Osteocyte (in vitro differentiated cells): ENCODE results near the gene GRM7. TPM values are rescaled to one million over a fixed set of nuclear protein-coding genes. Genes with fewer than 3 reads are reported as not detected.

Experiments
- DNase-seq: peaks from one replicate; pipeline ENCODE4 v3.0.0; 2021; ENCODE audit warnings: mixed read lengths; ENCODE audit not compliant: unreplicated experiment; ENCODE audit errors: extremely low spot score
- H3K27ac Mint-ChIP-seq: one replicate; pipeline ENCODE4 v1.8.0; 2021; ENCODE audit warnings: mild to moderate bottlenecking, mixed read lengths; ENCODE audit not compliant: unreplicated experiment
- H3K27me3 Mint-ChIP-seq: one replicate; pipeline ENCODE4 v1.8.0; 2021; ENCODE audit warnings: mixed read lengths; ENCODE audit not compliant: unreplicated experiment
- H3K36me3 Mint-ChIP-seq: one replicate; pipeline ENCODE4 v1.8.0; 2021; ENCODE audit warnings: mixed read lengths; ENCODE audit not compliant: unreplicated experiment
- H3K4me1 Mint-ChIP-seq: one replicate; pipeline ENCODE4 v1.8.0; 2021; ENCODE audit warnings: mixed read lengths; ENCODE audit not compliant: unreplicated experiment
- H3K4me3 Mint-ChIP-seq: one replicate; pipeline ENCODE4 v1.8.0; 2021; ENCODE audit warnings: mild to moderate bottlenecking, moderate library complexity, mixed read lengths; ENCODE audit not compliant: unreplicated experiment
- H3K9me3 Mint-ChIP-seq: one replicate; pipeline ENCODE4 v1.8.0; 2021; ENCODE audit warnings: mixed read lengths; ENCODE audit not compliant: unreplicated experiment
- total RNA-seq: library from RNA; stranded (reverse); gene quantifications from 2 replicates; pipeline ENCODE4 v1.2.1, GENCODE V29; 2021
- TF ChIP-seq, protein P1 (sequence below): fragments of 200-600 bp; sonication (generic); IDR thresholded peaks from 2 replicates; pipeline ENCODE4 v1.5.0; 2021; ENCODE audit warnings: antibody characterized with exemption, mild to moderate bottlenecking, moderate library complexity

GRM7 gene
- total RNA-seq, 1 donor from 2014 or later = not detected

DNA sequence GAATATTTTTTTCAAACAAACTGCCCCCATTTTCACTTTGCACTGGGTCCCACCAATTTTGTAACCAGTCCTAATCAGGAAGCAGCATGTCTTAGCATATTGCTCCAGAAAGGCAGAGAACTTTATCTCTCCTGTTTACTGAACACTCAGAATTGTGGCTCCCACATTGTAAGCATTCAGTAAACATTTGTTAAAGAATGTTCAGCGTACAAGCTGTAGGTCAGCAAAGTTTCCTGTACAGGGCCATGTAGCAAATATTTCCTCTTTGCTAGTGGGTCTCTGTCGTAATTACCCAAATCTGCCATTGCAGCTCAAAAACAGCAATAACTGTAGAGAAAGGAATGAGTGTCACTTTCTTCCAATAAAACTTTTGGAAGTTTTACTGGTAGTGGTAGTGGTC, 393.3 kb downstream of the GRM7 start:
- Mint-ChIP-seq H3K27me3 (no peaks in the 10 kb centered on the region), H3K27ac (no peak overlapping the region), H3K36me3 (no peaks in the 10 kb centered on the region), H3K4me1 (no peaks in the 10 kb centered on the region), H3K4me3 (no peak overlapping the region), H3K9me3 (peaks cover 20% of the 10 kb centered on the region)
- TF ChIP-seq, protein P1, sequence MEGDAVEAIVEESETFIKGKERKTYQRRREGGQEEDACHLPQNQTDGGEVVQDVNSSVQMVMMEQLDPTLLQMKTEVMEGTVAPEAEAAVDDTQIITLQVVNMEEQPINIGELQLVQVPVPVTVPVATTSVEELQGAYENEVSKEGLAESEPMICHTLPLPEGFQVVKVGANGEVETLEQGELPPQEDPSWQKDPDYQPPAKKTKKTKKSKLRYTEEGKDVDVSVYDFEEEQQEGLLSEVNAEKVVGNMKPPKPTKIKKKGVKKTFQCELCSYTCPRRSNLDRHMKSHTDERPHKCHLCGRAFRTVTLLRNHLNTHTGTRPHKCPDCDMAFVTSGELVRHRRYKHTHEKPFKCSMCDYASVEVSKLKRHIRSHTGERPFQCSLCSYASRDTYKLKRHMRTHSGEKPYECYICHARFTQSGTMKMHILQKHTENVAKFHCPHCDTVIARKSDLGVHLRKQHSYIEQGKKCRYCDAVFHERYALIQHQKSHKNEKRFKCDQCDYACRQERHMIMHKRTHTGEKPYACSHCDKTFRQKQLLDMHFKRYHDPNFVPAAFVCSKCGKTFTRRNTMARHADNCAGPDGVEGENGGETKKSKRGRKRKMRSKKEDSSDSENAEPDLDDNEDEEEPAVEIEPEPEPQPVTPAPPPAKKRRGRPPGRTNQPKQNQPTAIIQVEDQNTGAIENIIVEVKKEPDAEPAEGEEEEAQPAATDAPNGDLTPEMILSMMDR = no peak
- DNase-seq = no peak

DNA sequence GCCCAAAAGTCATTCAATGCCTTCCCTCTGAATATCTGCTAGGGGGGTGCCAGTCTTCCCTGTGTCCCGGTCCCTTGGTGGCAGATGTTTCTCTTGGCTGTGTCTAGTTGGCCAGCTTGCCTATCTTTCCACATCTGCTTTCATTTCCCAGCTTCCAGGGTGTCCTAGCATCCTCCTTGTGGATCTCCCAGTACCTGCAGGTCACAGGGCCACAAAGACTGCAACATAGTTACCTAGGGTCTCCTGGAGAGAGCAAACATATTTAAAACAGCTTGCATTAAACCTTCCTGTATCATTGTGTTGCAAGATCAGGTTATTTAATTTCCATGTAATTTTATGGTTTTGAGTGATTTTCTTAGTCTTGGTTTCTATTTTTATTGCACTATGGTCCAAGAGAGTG, 400.1 kb downstream of the GRM7 start:
- TF ChIP-seq, protein P1 = no peak
- no peaks in the 10 kb centered on the region for H3K27me3 Mint-ChIP-seq
- no peaks in the 10 kb centered on the region for H3K4me1 Mint-ChIP-seq
- no peak for DNase-seq
- no peak overlapping the region for H3K27ac Mint-ChIP-seq
- no peak overlapping the region for H3K4me3 Mint-ChIP-seq
- no peaks in the 10 kb centered on the region for H3K36me3 Mint-ChIP-seq
- peaks cover 26% of the 10 kb centered on the region for H3K9me3 Mint-ChIP-seq

DNA sequence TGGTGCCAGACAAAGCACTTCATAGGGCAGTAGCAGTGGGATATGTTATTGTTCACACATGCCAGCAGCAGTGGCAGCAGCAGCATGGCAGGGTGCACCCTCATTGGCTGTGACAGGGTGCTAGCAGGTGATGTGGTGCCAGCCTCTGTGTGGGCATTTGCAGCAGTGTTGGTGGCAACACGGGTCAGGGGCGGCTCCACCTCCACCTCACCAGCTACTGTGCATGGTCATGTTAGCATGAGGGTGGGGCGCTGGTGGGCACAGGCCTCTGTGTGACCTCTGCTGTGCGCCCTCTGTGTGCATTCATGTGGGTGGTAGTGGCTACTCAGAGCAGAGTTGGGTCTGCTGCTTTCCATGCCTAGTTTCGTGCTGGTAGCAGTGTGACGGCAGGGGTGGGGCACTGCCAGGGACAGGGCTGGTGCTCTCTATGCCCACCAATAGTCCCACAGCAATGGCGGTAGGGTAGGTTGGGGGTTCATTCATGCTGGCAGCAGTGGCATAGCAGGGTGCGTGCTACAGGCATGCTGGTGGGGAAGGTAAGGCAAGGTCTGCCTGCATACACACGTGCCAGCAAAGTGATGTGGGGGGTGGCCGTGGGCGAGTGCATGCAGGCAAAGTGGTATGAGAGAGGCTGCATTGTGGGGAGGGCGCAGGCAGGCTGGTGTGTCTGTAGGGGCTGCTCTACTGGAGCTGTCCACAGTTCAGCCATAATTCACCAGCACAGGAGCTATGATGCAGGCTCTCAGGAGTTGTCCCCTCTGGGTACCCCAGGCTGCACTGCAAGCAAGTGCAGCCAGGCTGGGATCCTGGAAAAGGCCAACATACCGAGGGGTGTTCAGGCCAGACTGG, 402.7 kb downstream of the GRM7 start:
- H3K4me1 Mint-ChIP-seq = no peaks in the 10 kb centered on the region
- DNase-seq = no peak
- H3K9me3 Mint-ChIP-seq = peaks cover 21% of the 10 kb centered on the region
- H3K27me3 Mint-ChIP-seq = no peaks in the 10 kb centered on the region
- no peaks in the 10 kb centered on the region for H3K36me3 Mint-ChIP-seq
- no peak overlapping the region for H3K27ac Mint-ChIP-seq
- TF ChIP-seq, protein P1 = no peak
- H3K4me3 Mint-ChIP-seq = no peak overlapping the region

DNA sequence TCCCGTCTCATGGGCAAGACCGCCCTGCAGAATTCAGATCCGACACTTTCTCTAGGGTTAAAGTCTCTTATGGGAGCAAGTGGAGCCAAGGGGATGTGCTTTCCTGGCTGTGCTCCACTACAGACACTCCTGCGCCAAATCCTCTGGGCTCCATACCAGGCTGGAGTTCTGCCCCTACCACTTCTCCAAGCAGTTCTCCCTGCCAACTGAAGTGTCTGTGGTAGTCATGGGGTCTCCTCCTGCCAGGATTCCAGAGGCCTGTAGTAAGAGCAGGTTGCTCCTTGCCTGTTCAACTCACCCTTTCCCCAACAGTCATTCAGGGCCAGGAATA, 403.2 kb downstream of the GRM7 start:
- Mint-ChIP-seq H3K36me3 (no peaks in the 10 kb centered on the region), H3K27ac (no peak overlapping the region), H3K27me3 (no peaks in the 10 kb centered on the region), H3K9me3 (peaks cover 21% of the 10 kb centered on the region), H3K4me1 (no peaks in the 10 kb centered on the region), H3K4me3 (no peak overlapping the region)
- TF ChIP-seq, protein P1 = no peak
- DNase-seq = no peak

DNA sequence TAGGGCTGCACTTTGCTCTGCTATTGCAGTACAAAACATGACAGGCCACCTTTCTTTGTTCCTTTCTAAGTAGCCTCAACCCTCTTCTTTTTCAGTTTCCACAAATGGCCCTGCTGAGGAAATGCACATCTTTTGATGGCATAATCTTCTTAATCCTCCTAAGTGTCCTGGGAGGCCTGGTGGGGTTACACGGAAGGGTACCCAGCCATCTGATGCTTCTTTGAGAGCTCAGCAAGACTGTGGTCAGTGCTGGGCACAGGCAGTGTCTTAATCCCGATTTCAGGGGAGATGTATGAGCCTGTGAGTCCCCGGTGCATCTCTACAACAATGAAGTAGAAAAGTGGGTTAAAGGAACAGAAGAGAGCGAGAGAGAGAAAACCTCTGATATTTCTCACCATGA, 404.8 kb downstream of the GRM7 start:
- Mint-ChIP-seq H3K4me1 (no peaks in the 10 kb centered on the region), H3K4me3 (no peak overlapping the region)
- TF ChIP-seq, protein P1 = no peak

More for the DNA sequence above, 404.8 kb downstream of the GRM7 start:
- H3K9me3 Mint-ChIP-seq = peaks cover 18% of the 10 kb centered on the region
- H3K27ac Mint-ChIP-seq = no peak overlapping the region
- H3K36me3 Mint-ChIP-seq = no peaks in the 10 kb centered on the region
- no peaks in the 10 kb centered on the region for H3K27me3 Mint-ChIP-seq
- no peak for DNase-seq
